GM12892 (cell line): Measurements from ENCODE around the gene PRDM15.

Experiments used
- POLR2AphosphoS5 ChIP-seq: IDR thresholded peaks from 2 replicates; pipeline ENCODE4 v1.6.1; 2011; ENCODE audit warnings: low read depth, low read length, control low read depth
- TAF1 ChIP-seq: IDR thresholded peaks from 2 replicates; pipeline ENCODE4 v1.6.1; 2011; ENCODE audit warnings: low read depth, mild to moderate bottlenecking, control low read depth, low read length, borderline replicate concordance

GRCh38 chr21:41840880-41841279 lies 38.3 kb downstream of the PRDM15 start:
- TF ChIP-seq POLR2AphosphoS5 (no peak), TAF1 (no peak)
